GM12864 (cell line): Measurements from ENCODE around the gene TEX101.
"Not testable (repeated sequence)": the region's sequence is repeated elsewhere in the genome, so short reads cannot be mapped to it uniquely, and the experiment has no call there.

Experiments used
- DNase-seq: peaks from one replicate; pipeline ENCODE4 v3.0.0-alpha.2; 2011; ENCODE audit warnings: low read depth
- H3K4me3 ChIP-seq: 2 replicates; pipeline ENCODE4 v1.5.1; 2011; ENCODE audit warnings: mild to moderate bottlenecking, low read depth, low read length, control low read depth
- CTCF ChIP-seq: IDR thresholded peaks from 2 replicates; pipeline ENCODE4 v1.5.1; 2011; ENCODE audit warnings: low read depth, mild to moderate bottlenecking, moderate library complexity, low read length, control low read depth, inconsistent platforms; ENCODE audit errors: missing control alignments

Gene TEX101, protein sequence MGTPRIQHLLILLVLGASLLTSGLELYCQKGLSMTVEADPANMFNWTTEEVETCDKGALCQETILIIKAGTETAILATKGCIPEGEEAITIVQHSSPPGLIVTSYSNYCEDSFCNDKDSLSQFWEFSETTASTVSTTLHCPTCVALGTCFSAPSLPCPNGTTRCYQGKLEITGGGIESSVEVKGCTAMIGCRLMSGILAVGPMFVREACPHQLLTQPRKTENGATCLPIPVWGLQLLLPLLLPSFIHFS

GRCh38 chr19:43414554-43414953 lies at the start of gene TEX101:
TEX101 (plus strand) TSS chr19:43414890; CDS start chr19:43415920, 1,030 bp downstream.
- no peak for TF ChIP-seq CTCF
- H3K4me3 ChIP-seq = no peak within 1 kb of the TSS
- DNase-seq = no peak

DNA sequence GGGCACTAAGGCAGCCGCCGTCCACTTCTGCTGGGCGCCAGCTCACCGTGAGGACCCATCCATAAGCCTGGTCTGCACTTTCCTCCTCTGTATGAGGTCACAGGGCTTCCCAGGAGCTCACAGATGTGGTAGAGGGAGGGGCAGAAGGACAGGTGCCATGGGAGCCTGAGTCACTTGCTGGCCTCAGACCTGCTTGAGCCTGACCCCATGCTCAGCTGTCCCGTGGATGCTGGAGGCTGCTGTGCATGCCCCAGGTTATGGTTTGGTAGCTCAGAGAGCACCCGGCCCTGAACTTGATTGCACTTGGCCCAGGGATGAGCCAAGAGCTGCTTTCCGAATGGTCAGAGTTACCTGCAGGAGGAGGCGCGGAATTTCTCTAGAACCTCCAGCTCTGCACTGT lies 49.0 kb upstream of the TEX101 start:
- H3K4me3 ChIP-seq, DNase-seq: not testable (repeated sequence)

DNA sequence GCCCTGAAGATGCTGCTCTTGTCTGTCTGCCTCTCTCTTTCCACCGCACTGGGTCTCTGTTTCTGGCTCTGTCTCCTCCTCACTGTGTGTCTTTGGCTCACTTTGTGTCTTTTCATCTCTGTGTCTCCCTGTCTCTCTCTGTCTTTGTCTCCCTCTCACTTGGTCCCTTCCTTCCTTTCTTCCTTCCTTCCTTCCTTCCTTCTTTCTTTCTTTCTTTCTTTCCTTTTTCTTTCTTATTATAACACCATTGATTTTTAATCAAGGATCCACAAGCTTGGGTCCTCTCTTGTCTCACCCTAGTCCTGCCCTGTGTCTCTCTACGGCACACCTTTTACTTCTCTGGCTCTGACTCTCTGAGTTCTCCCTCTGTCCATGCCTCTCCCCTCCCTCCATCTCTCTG lies 46.9 kb upstream of the TEX101 start:
- TF ChIP-seq CTCF = no peak
- no peak for DNase-seq
- no peak overlapping the region for H3K4me3 ChIP-seq

DNA sequence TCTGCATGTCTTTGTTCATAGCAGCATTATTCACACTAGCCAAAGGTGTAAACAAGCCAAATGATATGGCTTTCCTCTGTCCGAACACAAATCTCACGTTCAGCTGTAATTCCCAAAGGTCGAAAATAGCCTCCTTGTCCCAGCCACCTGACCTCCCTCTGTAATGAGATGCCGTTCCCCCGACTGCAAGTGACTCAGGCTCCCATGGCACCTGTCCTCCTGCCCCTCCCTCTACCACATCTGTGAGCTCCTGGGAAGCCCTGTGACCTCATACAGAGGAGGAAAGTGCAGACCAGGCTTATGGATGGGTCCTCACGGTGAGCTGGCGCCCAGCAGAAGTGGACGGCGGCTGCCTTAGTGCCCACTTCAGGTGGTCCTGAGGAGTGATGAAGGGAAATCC lies 45.8 kb upstream of the TEX101 start:
- not testable (repeated sequence) for DNase-seq, H3K4me3 ChIP-seq

- no peak overlapping the region for H3K4me3 ChIP-seq
- TF ChIP-seq CTCF = no peak
- DNase-seq = no peak
These were observed 42.8 kb upstream of the TEX101 start for GRCh38 chr19:43371909-43372308.

- DNase-seq = no peak
These were observed 42.2 kb upstream of the TEX101 start for GRCh38 chr19:43372462-43372861.

DNA sequence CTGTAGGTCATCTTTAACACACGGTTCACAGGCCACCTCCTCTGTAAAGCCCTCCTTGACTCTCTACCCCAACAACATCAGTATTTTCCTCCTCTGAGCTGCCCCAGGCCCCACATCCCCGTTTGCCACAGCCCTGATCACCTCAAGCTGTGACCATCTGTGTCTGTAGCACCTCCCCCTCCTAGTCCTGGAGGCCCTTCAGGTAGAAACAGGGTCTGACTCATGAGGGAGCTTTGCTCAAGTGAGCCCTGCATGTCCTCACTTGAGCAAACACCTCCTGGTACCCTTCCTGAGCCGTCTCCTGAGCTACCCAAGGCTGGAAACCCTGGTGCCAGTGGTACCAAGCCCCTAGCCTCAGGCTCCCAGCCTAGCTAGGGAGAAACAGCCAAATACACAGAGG lies 37.1 kb upstream of the TEX101 start:
- not testable (repeated sequence) for H3K4me3 ChIP-seq, DNase-seq

More at GRCh38 chr19:43372462-43372861, 42.2 kb upstream of the TEX101 start:
- no peak for TF ChIP-seq CTCF
- H3K4me3 ChIP-seq = no peak overlapping the region

- no peak for DNase-seq
- no peak overlapping the region for H3K4me3 ChIP-seq
- TF ChIP-seq CTCF = no peak
These were observed 34.7 kb upstream of the TEX101 start for GRCh38 chr19:43380008-43380407.
